ENCODE data around the gene ZSWIM5. TPM values are rescaled to one million over a fixed set of nuclear protein-coding genes. Genes with fewer than 3 reads are reported as not detected.

The ZSWIM5 gene
- total and polyA plus RNA-seq, 9 of the 15 experiments (the other 6 are each of a cell fraction or from before 2014, with no cell fraction given) = under 0.01 to 0.07 (median 0.03) TPM; not detected in 3

DNA sequence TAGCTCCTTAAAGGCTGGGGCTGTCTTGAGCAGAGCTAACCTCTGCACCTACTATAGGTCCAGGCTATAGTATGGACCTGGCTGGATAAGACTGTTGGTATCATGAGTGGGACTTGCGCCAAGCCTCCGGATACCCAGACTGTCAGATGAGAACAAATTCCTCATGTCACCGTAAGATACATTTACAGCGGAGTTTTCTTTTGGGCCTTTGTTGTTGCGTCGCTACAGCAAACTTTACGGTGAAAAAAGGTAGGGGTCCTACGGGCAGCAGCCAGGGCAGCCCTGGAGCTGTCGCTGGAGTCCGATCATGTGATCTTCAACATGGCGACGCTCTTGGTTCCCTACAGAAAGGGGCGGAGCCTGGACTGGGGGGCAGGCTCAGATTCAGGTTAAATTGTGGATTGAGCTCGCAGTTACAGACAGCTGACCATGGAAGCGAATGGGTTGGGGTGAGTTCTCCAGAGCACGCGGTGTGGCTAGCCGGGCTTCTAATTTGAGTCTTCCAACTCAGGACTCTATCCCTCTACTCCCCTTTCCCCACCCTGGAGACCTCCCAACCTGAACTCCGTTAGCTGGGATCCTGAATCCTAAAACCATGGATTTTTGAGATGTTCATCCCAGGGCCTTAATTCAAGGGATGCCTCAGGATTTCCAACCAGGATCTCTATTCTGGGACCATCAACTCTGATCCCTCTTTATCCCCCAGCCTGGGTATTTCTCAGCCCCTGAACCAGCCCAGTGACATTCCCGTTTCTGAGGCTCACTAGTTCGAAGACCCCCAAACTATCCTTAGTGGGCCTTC, 194.4 kb downstream of the ZSWIM5 start, which contains the start of gene UROD (continued):
- TF ChIP-seq, protein P1, sequence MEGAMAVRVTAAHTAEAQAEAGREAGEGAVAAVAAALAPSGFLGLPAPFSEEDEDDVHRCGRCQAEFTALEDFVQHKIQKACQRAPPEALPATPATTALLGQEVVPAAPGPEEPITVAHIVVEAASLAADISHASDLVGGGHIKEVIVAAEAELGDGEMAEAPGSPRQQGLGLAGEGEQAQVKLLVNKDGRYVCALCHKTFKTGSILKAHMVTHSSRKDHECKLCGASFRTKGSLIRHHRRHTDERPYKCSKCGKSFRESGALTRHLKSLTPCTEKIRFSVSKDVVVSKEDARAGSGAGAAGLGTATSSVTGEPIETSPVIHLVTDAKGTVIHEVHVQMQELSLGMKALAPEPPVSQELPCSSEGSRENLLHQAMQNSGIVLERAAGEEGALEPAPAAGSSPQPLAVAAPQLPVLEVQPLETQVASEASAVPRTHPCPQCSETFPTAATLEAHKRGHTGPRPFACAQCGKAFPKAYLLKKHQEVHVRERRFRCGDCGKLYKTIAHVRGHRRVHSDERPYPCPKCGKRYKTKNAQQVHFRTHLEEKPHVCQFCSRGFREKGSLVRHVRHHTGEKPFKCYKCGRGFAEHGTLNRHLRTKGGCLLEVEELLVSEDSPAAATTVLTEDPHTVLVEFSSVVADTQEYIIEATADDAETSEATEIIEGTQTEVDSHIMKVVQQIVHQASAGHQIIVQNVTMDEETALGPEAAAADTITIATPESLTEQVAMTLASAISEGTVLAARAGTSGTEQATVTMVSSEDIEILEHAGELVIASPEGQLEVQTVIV (CRISPR knock-in tag; IDR thresholded peaks at IDR 0.05; ENCODE audit: borderline replicate concordance) = no peak
- TF ChIP-seq ZNF24 (IDR thresholded peaks at IDR 0.05) (no peak), ZNF764 (CRISPR knock-in tag; IDR thresholded peaks at IDR 0.05; ENCODE audit: low read depth) (no peak; the same call in 1 of the 2 replicates), AFF1 (IDR thresholded peaks at IDR 0.05; ENCODE audit: low read depth in 1 of 2, partially characterized antibody in 2 of 2) (peak in 1 of 2 experiments; percentile 75), TAF1 (IDR thresholded peaks at IDR 0.05; ENCODE audit: control insufficient read depth, extremely low read depth, insufficient read depth, low read length, severe bottlenecking) (peak; percentile 83), ETS2 (tag; IDR thresholded peaks at IDR 0.05; ENCODE audit: borderline replicate concordance, poor library complexity, severe bottlenecking) (peak; percentile 72), ZNF212 (CRISPR knock-in tag; IDR thresholded peaks at IDR 0.05) (no peak), ZNF75A (CRISPR knock-in tag; IDR thresholded peaks at IDR 0.05) (0 out of 2 replicates have a peak, but pooled peaks have one; percentile 20), MCM7 (IDR thresholded peaks at IDR 0.05) (no peak), ATF4 (CRISPR knock-in tag; IDR thresholded peaks at IDR 0.05) (no peak), TEAD4 (IDR thresholded peaks at IDR 0.05; ENCODE audit: low read length) (no peak; the same call in 1 of the 2 replicates), TEAD4 (CRISPR knock-in tag; IDR thresholded peaks at IDR 0.05; ENCODE audit: borderline replicate concordance) (no peak), ZNF347 (CRISPR knock-in tag; IDR thresholded peaks at IDR 0.05; ENCODE audit: low read depth) (no peak), MTF1 (CRISPR knock-in tag; IDR thresholded peaks at IDR 0.05; ENCODE audit: borderline replicate concordance) (no peak), TCF7L2 (IDR thresholded peaks at IDR 0.05; ENCODE audit: low read depth, low read length) (peak; percentile 40; the same call in 1 of the 2 replicates), MAFF (IDR thresholded peaks at IDR 0.05; ENCODE audit: low read length) (no peak)
- TF ChIP-seq, protein P2, sequence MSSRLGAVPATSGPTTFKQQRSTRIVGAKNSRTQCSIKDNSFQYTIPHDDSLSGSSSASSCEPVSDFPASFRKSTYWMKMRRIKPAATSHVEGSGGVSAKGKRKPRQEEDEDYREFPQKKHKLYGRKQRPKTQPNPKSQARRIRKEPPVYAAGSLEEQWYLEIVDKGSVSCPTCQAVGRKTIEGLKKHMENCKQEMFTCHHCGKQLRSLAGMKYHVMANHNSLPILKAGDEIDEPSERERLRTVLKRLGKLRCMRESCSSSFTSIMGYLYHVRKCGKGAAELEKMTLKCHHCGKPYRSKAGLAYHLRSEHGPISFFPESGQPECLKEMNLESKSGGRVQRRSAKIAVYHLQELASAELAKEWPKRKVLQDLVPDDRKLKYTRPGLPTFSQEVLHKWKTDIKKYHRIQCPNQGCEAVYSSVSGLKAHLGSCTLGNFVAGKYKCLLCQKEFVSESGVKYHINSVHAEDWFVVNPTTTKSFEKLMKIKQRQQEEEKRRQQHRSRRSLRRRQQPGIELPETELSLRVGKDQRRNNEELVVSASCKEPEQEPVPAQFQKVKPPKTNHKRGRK (tag; IDR thresholded peaks at IDR 0.05) = no peak
